Endothelial cell of umbilical vein (primary cell): ENCODE results near the gene HPSE2. TPM values are rescaled to one million over a fixed set of nuclear protein-coding genes. Genes with fewer than 3 reads are reported as not detected.

Source experiments
- BruUV-seq: library from RNA; stranded (reverse); fragments of 400-500 nt; replicated peaks from 2 replicates; lab custom pipeline; 2021; lab: Mats Ljungman, UMichigan
- CTCF ChIA-PET: fragments of 300-600, 350-600 bp; sonication (Branson Sonifier 250); formaldehyde crosslinking; loops from one replicate; lab custom pipeline; 2021; ENCODE audit warnings: antibody characterized with exemption, inconsistent platforms; lab: Charles Lee
- POLR2A ChIA-PET: fragments of 300-600, 350-600 bp; sonication (Branson Sonifier 250); formaldehyde crosslinking; loops from one replicate; lab custom pipeline; 2021; ENCODE audit warnings: antibody characterized with exemption, inconsistent platforms; lab: Charles Lee
- DNase-seq: peaks from one replicate; pipeline ENCODE4 v3.0.0-alpha.2; 2011; ENCODE audit warnings: low read depth, low spot score
- FAIRE-seq: peaks from 2 replicates; lab custom pipeline; 2011; peaks lifted over from hg19 to GRCh38; lab: Jason Lieb, UNC
- H2AFZ ChIP-seq: 2 replicates; pipeline ENCODE4 v1.6.0; 2012; ENCODE audit warnings: low read depth, low read length, control low read depth, inconsistent platforms
- H3K27ac ChIP-seq: 2 replicates; pipeline ENCODE4 v1.5.1; 2011; ENCODE audit warnings: low read depth, mild to moderate bottlenecking, control low read depth, low read length, moderate library complexity; ENCODE audit not compliant: insufficient read depth
- H3K27me3 ChIP-seq, 2 experiments: 2 replicates each; pipeline versions ENCODE4 v1.6.0 to v1.6.1; 2011; ENCODE audit warnings: low read length in 2 of 2, mixed read lengths in 1 of 2; ENCODE audit not compliant: control insufficient read depth in 2 of 2, insufficient read depth in 2 of 2
- H3K36me3 ChIP-seq, 2 experiments: 2 replicates in 1 of 2; 3 replicates in 1 of 2; pipeline ENCODE4 v1.5.1; 2011; ENCODE audit warnings: low read length in 2 of 2, mild to moderate bottlenecking in 1 of 2, moderate library complexity in 1 of 2; ENCODE audit not compliant: control insufficient read depth in 2 of 2, insufficient read depth in 2 of 2; ENCODE audit errors: extremely low read depth in 1 of 2
- H3K4me1 ChIP-seq: 3 replicates; pipeline ENCODE4 v1.5.1; 2011; ENCODE audit warnings: mild to moderate bottlenecking, low read length; ENCODE audit not compliant: control insufficient read depth, insufficient read depth; ENCODE audit errors: extremely low read depth
- H3K4me2 ChIP-seq: 2 replicates; pipeline ENCODE4 v1.6.1; 2011; ENCODE audit warnings: low read length, control low read depth, mixed read lengths; ENCODE audit not compliant: insufficient read depth
- H3K4me3 ChIP-seq, 3 experiments: fragments of 200-600 bp in 1 of 3; sonication (generic), shearing (Covaris generic) in 1 of 3; replicated peaks in 1 of 3; 2 replicates each; pipeline ENCODE4 v1.5.1; 2011 to 2016; ENCODE audit warnings: control low read depth in 3 of 3, low read length in 3 of 3, mild to moderate bottlenecking in 2 of 3, inconsistent platforms in 1 of 3, low read depth in 1 of 3, moderate library complexity in 1 of 3; ENCODE audit not compliant: insufficient read depth in 1 of 3
- H3K79me2 ChIP-seq: 2 replicates; pipeline ENCODE4 v1.6.0; 2012; ENCODE audit warnings: low read length, inconsistent platforms; ENCODE audit not compliant: control insufficient read depth, insufficient read depth
- H3K9ac ChIP-seq: replicated peaks from 2 replicates; pipeline ENCODE3; 2011; ENCODE audit warnings: low read length, control low read depth; ENCODE audit not compliant: insufficient read depth; ENCODE audit errors: extremely low read depth
- H3K9me1 ChIP-seq: replicated peaks from 3 replicates; pipeline ENCODE4 v1.6.0; 2011; ENCODE audit warnings: mild to moderate bottlenecking, low read length; ENCODE audit not compliant: control insufficient read depth, insufficient read depth; ENCODE audit errors: extremely low read depth
- H3K9me3 ChIP-seq: replicated peaks from 2 replicates; pipeline ENCODE4 v1.5.1; 2012; ENCODE audit warnings: low read length, inconsistent platforms; ENCODE audit not compliant: control insufficient read depth, insufficient read depth
- H4K20me1 ChIP-seq: replicated peaks from 2 replicates; pipeline ENCODE3; 2011; ENCODE audit warnings: mild to moderate bottlenecking, low read length; ENCODE audit not compliant: control insufficient read depth, insufficient read depth; ENCODE audit errors: extremely low read depth
- EZH2 ChIP-seq: IDR thresholded peaks from 2 replicates; pipeline ENCODE4 v1.6.1; 2012; ENCODE audit warnings: borderline replicate concordance, low read depth, mild to moderate bottlenecking, moderate library complexity, low read length, inconsistent platforms; ENCODE audit not compliant: severe bottlenecking
- FOS ChIP-seq: IDR thresholded peaks from 2 replicates; pipeline ENCODE4 v1.6.1; 2011; ENCODE audit warnings: mild to moderate bottlenecking, low read length, moderate library complexity, borderline replicate concordance; ENCODE audit not compliant: insufficient read depth
- GATA2 ChIP-seq: IDR thresholded peaks from 2 replicates; pipeline ENCODE4 v1.7.0; 2011; ENCODE audit warnings: low read depth, mild to moderate bottlenecking, moderate library complexity, mixed read lengths, low read length; ENCODE audit not compliant: insufficient read length, insufficient read depth
- JUN ChIP-seq: IDR thresholded peaks from 2 replicates; pipeline ENCODE4 v1.6.1; 2011; ENCODE audit warnings: borderline replicate concordance, low read depth; ENCODE audit not compliant: insufficient read length, insufficient read depth
- MAX ChIP-seq: IDR thresholded peaks from 2 replicates; pipeline ENCODE4 v1.6.1; 2011; ENCODE audit not compliant: insufficient read depth, insufficient read length
- MYC ChIP-seq: IDR thresholded peaks from one replicate; pipeline ENCODE4 v1.6.1; 2011; ENCODE audit warnings: mild to moderate bottlenecking, low read depth, low read length
- POLR2A ChIP-seq: IDR thresholded peaks from 2 replicates; pipeline ENCODE4 v1.6.1; 2012; ENCODE audit warnings: low read depth, mild to moderate bottlenecking, control low read depth, low read length
- POLR2AphosphoS5 ChIP-seq: IDR thresholded peaks from 2 replicates; pipeline ENCODE4 v1.6.1; 2012; ENCODE audit warnings: low read depth, mild to moderate bottlenecking, control low read depth, low read length, moderate library complexity; ENCODE audit not compliant: insufficient read depth
- dilution Hi-C: fragments of 300-500 bp; cut with MboI; formaldehyde crosslinking; loops from one replicate; pipeline ENCODE4 v1.15.0; 2019; ENCODE audit warnings: low sequenced_read_pairs; ENCODE audit not compliant: extremely low pct_ligation_motif_present
- intact Hi-C: fragments of 100-400 bp; cut with micrococcal nuclease; formaldehyde crosslinking; loops from one replicate; pipeline ENCODE4 v1.10.0; 2022
- polyA plus RNA-seq, 4 experiments: library from polyadenylated mRNA; depleted of rRNA in 3 of 4; stranded (reverse) in 3 of 4; unstranded in 1 of 4; fragments of >200 nt; gene quantifications; 2 replicates each; pipeline versions ENCODE4 v1.2.1 to v1.2.3, GENCODE V29; 2011 to 2012; ENCODE audit warnings: missing spikeins in 1 of 4
- total RNA-seq: library from RNA; stranded (reverse); gene quantifications from 2 replicates; pipeline ENCODE4 v1.2.3, GENCODE V29; 2021
- TF ChIP-seq, protein P1 (sequence below), 2 donors: IDR thresholded peaks; 1 replicate in 1 of 2; 2 replicates in 1 of 2; pipeline ENCODE4 v1.5.1; 2011; ENCODE audit warnings: low read length in 2 of 2, mild to moderate bottlenecking in 2 of 2, moderate library complexity in 2 of 2, control low read depth in 1 of 2, inconsistent platforms in 1 of 2, low read depth in 1 of 2; ENCODE audit not compliant: insufficient read depth in 1 of 2; ENCODE audit errors: extremely low read depth in 1 of 2

The HPSE2 gene
- total and polyA plus RNA-seq, 2 donors (not counting 3 experiments of a cell fraction or from before 2014, with no cell fraction given) = not detected

DNA sequence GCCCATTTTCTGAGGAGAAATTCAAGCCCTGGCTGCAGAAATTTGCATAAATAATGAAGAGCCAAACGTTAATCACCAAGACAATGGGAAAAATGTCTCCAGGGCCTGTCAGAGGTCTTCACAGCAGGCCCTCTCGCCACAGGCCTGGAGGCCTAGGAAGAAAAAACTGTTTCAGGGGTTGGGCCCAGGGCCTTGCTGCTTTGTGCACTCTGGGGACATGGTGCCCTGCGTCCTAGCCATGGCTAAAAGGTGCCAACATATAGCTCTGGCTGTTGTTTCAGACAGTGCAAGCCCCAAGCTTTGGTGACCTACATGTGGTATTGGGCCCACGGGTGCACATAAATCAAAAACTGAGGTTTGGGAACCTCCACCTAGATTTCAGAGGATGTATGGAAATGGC is 796.9 kb downstream of the HPSE2 start:
- Histone ChIP-seq H3K36me3 (peaks cover 12 to 26% of the 10 kb centered on the region in 2 experiments), H3K79me2 (no peaks in the 10 kb centered on the region), H3K4me3 (no peak overlapping the region), H3K4me2 (no peak overlapping the region), H3K27ac (no peak overlapping the region), H3K4me1 (peaks cover 13% of the 10 kb centered on the region), H3K9ac (no peak overlapping the region), H3K9me3 (no peaks in the 10 kb centered on the region), H2AFZ (no peak overlapping the region), H4K20me1 (no peaks in the 10 kb centered on the region), H3K27me3 (no peaks in the 10 kb centered on the region), H3K9me1 (no peaks in the 10 kb centered on the region)
- POLR2A ChIA-PET = no interaction called here
- BruUV-seq = no TSS peak
- no peak for DNase-seq
- TF ChIP-seq EZH2 (no peak), MYC (no peak), POLR2AphosphoS5 (no peak), POLR2A (no peak), JUN (no peak), FOS (no peak), MAX (no peak), GATA2 (no peak)
- TF ChIP-seq, protein P1, sequence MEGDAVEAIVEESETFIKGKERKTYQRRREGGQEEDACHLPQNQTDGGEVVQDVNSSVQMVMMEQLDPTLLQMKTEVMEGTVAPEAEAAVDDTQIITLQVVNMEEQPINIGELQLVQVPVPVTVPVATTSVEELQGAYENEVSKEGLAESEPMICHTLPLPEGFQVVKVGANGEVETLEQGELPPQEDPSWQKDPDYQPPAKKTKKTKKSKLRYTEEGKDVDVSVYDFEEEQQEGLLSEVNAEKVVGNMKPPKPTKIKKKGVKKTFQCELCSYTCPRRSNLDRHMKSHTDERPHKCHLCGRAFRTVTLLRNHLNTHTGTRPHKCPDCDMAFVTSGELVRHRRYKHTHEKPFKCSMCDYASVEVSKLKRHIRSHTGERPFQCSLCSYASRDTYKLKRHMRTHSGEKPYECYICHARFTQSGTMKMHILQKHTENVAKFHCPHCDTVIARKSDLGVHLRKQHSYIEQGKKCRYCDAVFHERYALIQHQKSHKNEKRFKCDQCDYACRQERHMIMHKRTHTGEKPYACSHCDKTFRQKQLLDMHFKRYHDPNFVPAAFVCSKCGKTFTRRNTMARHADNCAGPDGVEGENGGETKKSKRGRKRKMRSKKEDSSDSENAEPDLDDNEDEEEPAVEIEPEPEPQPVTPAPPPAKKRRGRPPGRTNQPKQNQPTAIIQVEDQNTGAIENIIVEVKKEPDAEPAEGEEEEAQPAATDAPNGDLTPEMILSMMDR (IDR thresholded peaks at IDR 0.05; ENCODE audit: extremely low read depth in 1 of 2, insufficient read depth in 1 of 2, low read depth in 1 of 2, low read length in 2 of 2) = no peak
- dilution Hi-C loops (no loop called here), intact Hi-C loops (no loop called here)
- CTCF ChIA-PET = interaction anchor here (1.0 kb wide), 1 partner anchor 13 kb away, joined by 3 read pairs; no protein-coding TSS in a partner anchor
- FAIRE-seq = no peak
